GM21390 (cell line): Measurements from ENCODE around the gene QDPR.

Experiments used
- ATAC-seq: cut with Tn5 transposase; IDR thresholded peaks from one replicate; pipeline ENCODE4 v1.9.1; 2021; ENCODE audit not compliant: unreplicated experiment

The QDPR gene

DNA sequence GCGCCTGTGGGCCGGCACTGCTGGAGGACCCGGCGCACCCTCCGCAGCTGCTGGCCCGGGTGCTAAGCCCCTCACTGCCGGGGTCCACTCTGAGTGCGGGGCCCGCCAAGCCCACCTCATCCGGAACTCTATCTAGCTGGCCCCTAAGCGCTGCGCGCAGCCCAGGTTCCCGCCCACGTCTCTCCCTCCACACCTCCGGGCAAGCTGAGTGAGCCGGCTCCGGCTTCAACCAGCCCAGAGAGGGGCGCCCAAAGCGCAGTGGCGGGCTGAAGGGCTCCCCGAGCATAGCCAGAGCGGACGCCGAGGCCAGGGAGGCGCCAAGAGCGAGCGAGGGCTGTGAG, 75.2 kb downstream of the QDPR start:
- ATAC-seq: no peak
